WTC11 (cell line): ENCODE measurements around the gene FANCD2OS.

Source experiments
- AR ChIP-seq: fragments of 250-450 bp; sonication (Bioruptor Pico); IDR thresholded peaks from 2 replicates; pipeline ENCODE4 v1.9.0; 2021; ENCODE audit warnings: mild to moderate bottlenecking
- ATF1 ChIP-seq: sonication (generic); formaldehyde crosslinking; IDR thresholded peaks from 2 replicates; pipeline ENCODE4 v1.8.1; 2023; ENCODE audit warnings: mild to moderate bottlenecking, moderate library complexity, missing genetic modification reagents
- CTCF ChIP-seq: fragments of 200-600 bp; IDR thresholded peaks from 2 replicates; pipeline ENCODE4 v1.8.0; 2022; ENCODE audit warnings: antibody characterized with exemption
- E2F5 ChIP-seq: sonication (generic); formaldehyde crosslinking; IDR thresholded peaks from 2 replicates; pipeline ENCODE4 v1.8.1; 2022; ENCODE audit warnings: mild to moderate bottlenecking, moderate library complexity, missing genetic modification reagents
- JUN ChIP-seq: sonication (generic); formaldehyde crosslinking; IDR thresholded peaks from 2 replicates; pipeline ENCODE4 v1.8.0; 2023; ENCODE audit warnings: mild to moderate bottlenecking, missing genetic modification reagents
- MAX ChIP-seq: sonication (generic); formaldehyde crosslinking; IDR thresholded peaks from 2 replicates; pipeline ENCODE4 v1.8.0; 2022; ENCODE audit warnings: mild to moderate bottlenecking, missing genetic modification reagents
- MXD4 ChIP-seq: fragments of 250-450 bp; sonication (Bioruptor Pico); IDR thresholded peaks from 2 replicates; pipeline ENCODE4 v1.8.0; 2021; ENCODE audit warnings: mild to moderate bottlenecking, moderate library complexity, borderline replicate concordance
- NR1H2 ChIP-seq: sonication (generic); formaldehyde crosslinking; IDR thresholded peaks from 2 replicates; pipeline ENCODE4 v1.9.0; 2021; ENCODE audit warnings: mild to moderate bottlenecking, moderate library complexity, missing genetic modification reagents
- TEAD1 ChIP-seq: sonication (generic); formaldehyde crosslinking; IDR thresholded peaks from 2 replicates; pipeline ENCODE4 v1.8.0; 2022; ENCODE audit warnings: mild to moderate bottlenecking, missing genetic modification reagents
- ZNF232 ChIP-seq: sonication (generic); formaldehyde crosslinking; IDR thresholded peaks from 2 replicates; pipeline ENCODE4 v1.8.0; 2022; ENCODE audit warnings: mild to moderate bottlenecking, missing genetic modification reagents
- ZNF317 ChIP-seq: sonication (generic); formaldehyde crosslinking; IDR thresholded peaks from 2 replicates; pipeline ENCODE4 v1.8.1; 2023; ENCODE audit warnings: low read depth, mild to moderate bottlenecking, moderate library complexity, missing genetic modification reagents, borderline replicate concordance
- ZSCAN18 ChIP-seq: fragments of 250-450 bp; sonication (Bioruptor Pico); IDR thresholded peaks from 2 replicates; pipeline ENCODE4 v2.1.2; 2022; ENCODE audit warnings: mild to moderate bottlenecking, moderate library complexity

GRCh38 chr3:10116138-10116460, 8.0 kb upstream of the FANCD2OS start:
- TF ChIP-seq ATF1 (CRISPR knock-in tag) = no peak
- no peak for TF ChIP-seq JUN (CRISPR knock-in tag)
- TF ChIP-seq CTCF = no peak
- TF ChIP-seq AR (CRISPR knock-in tag) = no peak
- TF ChIP-seq ZSCAN18 (CRISPR knock-in tag) = no peak
- TF ChIP-seq MXD4 (CRISPR knock-in tag) = no peak
- no peak for TF ChIP-seq ZNF317 (CRISPR knock-in tag)
- TF ChIP-seq ZNF232 (CRISPR knock-in tag) = no peak
- no peak for TF ChIP-seq TEAD1 (CRISPR knock-in tag)
- TF ChIP-seq MAX = no peak
- TF ChIP-seq NR1H2 = no peak
- TF ChIP-seq E2F5 (CRISPR knock-in tag) = no peak
